HG03558 (cell line): Measurements from ENCODE around the gene STAG3.
"Not testable (repeated sequence)": the region's sequence is repeated elsewhere in the genome, so short reads cannot be mapped to it uniquely, and the experiment has no call there.

Source experiments
- ATAC-seq: cut with Tn5 transposase; IDR thresholded peaks from one replicate; pipeline ENCODE4 v1.9.1; 2021; ENCODE audit warnings: moderate number of reproducible peaks; ENCODE audit not compliant: unreplicated experiment; ENCODE audit errors: extremely low read depth

STAG3 gene

DNA sequence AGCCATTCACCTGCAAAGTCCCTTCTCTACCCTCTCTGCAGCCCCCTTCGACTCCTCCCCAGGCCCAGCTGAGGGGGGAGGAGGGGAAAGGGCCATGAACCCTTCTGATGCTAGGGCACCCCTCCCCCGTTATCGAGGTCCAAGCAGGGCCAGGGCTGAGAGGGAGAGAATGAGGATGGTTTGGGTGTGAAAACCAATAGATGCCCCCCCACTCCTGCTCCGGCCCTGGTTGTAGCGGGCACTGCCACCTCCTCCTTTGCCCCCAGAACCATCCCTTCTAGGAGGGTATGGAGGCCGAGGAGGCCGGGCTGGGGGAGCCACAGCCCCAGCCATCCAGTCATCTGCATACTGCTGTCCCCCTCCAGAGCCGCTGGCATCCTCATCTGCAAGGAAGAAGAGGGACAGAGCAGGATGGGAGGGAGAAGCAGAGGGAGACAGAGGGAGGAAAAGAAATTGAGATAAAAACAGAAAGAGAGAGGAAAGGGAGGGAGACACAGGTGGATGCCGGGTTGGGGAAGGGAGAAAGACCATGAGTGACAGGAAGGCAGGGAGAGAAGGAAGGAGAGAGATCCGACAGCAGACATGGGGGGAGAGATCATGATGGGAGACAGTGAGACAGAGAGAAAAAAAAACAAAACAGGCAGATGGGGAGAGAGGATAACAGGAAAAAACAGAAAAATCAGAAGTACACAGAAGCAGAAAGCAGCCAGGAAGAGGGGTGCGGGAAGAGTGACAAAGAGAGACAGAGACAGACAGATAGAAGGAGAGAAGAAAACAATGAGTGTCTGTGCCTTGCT lies 7.4 kb upstream of the STAG3 start:
- ATAC-seq: no peak

DNA sequence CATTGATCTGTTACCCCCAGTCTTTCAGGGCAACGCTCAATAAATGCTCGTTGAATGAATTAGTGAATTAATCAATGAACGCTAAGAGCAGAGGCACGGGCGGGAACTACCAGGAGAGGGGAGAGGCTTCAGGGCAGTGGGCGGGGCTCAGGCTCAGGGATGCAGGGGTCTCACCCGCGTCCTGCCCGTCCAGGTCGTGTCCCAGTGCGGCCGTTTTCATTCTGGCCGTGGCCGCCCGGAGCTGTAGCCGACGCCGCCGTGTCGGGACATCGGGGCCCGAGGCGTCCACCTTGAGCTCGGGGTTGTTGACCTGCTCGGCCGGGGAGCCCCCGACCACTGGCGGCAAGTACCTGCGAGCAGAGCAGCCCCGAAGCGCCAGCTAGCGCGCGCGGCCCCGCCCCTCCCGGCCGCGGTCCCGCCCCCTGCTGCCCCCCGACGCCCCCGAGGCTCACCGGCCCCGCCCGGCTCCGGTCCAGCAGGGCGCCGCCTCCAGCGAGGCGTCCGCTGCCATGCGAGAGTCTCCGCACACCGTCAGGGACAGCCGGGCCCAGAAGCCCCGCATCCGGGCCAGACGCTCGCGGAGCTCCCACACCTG lies 6.5 kb upstream of the STAG3 start:
- no peak for ATAC-seq

DNA sequence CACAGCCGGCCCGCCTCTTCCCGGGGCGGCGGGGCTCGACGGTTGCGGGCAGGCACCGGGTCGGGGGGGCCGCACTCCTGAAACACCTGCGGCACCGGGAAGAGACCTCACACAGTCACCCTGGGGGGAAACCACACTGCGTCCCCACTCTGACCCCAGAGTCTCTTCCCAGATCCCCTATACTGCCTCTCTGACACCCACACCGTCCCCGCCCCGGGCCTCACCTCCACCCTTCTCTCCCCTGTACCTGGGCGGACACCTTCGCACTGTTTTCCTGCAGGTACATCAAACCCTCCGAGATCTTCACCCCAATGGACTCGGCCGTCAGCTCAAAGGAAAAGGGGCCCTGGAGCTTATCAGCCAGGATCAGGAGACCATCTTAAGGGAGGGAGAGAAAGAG lies 5.9 kb upstream of the STAG3 start:
- ATAC-seq: no peak

DNA sequence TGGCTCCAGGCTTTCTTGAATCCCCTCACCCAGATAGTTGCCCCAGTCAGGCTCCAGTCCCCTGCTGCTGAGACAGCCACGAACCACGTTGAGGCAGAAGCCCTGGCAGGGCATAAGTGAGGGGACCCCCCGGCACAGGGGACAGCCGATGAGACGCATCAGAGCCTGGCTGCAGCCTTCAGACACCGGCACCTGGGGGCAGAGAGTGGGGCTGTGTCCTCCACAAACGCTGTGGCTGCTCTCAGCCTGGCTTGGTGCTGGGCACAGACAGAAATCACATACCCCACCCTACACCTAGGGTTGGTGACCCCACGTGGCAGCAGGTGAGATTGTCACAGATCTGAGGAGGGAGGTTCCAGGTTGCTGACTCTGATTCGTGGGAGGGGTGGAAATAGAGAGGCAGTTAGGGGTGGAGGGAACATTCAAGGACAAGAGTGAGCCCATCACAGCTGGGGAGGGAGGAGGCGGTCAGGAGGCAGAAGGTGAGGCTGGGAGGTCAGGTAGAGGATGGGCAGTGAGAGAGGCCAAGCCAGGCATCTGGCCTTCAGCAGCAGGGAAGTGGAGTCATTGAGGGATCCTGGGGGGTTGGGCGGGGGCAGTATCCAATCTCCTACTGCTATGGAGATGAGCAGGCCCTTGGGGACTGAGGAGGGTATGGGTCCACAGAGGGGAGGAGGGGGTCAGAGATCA lies 3.8 kb upstream of the STAG3 start:
- ATAC-seq: no peak

DNA sequence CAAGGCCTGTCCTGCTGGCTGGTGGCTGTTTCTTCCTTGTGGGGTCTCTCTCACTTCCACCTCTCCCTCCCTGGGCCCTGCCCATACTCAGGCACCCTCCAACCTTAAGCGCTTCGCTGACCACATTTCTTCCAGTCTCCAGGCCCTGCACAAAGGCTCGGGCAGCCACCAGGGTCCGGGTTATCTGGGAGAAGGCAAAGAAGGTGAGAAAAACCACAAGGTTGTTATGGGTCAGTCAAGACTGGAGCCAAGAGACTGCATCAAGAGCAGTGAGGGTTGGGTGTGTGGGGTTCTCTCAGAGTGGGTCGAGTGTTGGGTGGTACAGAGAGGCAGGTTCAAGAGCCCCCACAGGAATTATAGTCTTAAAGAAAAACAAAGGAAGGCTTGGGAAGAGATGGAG lies 3.1 kb upstream of the STAG3 start:
- no peak for ATAC-seq

DNA sequence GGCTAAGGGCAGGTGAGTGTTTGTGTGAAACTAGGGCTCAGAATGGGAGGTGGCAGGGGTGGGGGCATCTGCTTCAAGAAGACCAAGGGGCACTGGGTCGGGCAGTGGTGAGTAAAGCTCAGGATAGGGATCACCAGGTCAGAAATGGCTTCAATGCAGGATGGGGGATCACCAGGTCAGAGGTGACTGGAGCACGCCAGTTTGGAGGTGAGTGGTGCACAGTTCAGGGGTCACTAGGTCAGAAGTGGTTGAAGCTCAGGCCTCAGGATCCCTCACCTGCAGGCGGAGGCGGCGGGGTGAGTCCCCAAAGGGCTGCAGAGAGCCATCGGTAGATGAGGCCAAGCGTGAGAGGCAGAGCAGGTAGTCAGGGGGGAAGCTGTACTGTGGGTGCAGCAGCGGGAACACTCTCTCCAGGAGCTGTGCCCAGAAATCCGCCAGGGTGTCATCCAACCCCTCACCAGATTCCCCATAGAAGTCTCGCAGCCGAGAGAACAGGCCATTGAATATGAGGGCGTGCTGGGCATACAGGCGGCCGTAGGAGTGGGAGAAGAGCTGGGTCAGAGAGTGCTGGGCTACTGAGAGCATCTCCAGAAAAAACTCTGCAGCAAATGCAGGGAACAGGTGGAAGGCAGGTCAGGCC lies 2.3 kb upstream of the STAG3 start:
- ATAC-seq: no peak

DNA sequence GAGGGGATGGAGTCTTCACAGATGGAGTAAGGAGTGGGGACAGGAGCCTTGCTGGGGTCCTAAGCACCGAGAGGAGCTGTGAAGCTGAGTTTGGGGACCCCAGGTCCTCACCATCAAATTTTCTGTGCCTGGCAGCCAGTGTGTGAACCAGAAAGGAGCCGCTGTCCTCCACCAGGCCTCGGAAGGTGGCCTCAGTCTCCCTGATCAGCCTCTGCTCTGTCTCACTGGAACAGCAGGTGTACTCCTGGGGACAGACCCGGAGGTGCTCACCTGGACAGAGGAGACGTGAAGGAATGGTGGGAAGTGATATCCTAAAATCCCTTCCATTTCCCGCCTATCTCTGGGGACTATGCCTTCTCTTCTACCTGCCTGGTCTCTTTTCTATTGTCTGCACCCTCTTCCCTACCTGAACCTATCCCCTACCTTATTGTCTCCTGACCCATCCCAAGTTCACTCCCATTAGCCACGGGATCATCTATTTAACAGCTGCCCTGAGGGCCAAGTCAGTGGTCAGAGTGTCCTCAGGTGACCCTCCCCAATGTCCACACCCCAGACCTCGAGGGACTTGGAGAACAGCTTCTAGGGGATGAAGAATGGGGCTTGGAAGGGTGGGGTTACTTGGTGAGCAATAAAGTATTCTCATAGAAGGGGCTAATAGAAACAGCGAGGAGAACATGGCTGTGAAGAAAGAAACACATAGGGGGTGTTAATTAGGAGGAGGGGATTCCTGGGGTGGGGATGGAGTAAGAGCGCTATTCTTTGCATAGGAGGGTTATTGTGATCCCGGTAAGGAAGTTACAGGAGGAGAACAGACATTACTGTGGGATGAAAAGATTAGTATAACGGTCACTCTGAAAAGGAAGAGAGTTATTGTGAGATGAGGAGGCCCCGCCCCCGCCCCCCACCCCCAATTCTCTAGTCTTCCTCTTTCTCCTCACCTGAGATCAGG lies 1.3 kb upstream of the STAG3 start:
- no peak for ATAC-seq

DNA sequence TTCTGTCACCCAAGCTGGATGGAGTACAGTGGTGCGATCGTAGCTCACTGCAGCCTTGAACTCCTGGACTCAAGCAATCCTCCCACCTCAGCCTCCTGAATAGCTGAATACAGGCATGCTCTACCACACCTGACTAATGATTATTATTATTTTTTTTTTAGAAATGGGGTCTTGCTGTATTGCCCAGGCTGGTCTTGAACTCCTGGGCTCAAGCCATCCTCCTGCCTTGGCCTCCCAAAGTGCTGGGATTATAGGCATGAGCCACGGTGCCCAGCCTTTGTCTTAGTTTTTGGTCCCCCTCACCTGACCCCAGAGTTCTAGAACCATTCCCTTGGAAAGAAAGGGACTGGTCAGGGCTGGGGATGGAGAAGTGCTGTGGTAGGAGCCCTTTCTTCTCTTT lies 2.4 kb downstream of the STAG3 start:
- not testable (repeated sequence) for ATAC-seq

DNA sequence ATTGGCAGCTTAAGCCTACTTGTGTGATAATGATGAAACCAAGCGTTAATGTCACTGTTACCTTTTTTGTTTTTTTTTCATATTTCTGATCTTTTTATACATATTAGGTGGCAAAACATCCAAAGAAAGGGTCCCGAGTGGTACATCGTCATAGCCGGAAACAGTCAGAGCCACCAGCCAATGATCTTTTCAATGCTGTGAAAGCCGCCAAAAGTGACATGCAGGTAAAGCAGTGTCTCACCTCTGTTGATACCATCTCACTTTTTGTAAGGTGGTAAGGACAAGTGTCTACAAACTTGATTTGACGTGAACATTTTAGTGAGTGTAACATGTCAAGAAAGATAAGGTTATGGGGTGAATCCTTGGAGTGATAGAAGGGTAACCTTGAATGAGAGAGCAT lies 4.9 kb downstream of the STAG3 start:
- not testable (repeated sequence) for ATAC-seq

DNA sequence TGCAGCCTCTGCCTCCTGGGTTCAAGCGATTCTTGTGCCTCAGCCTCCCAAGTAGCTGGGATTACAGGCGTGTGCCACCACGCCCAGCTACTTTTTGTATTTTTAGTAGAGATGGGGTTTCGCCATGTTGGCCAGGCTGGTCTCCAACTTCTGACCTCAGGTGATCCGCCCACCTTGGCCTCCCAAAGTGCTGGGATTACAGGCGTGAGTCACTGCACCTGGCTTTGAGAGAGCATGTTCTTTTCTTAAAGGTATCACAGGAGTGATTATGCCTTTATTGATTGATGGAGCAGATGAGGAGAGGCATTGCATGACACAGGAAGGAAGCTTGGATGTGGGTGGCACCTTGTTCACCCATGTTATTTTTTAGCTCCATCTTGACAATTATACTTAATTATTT lies 5.4 kb downstream of the STAG3 start:
- ATAC-seq: not testable (repeated sequence)

DNA sequence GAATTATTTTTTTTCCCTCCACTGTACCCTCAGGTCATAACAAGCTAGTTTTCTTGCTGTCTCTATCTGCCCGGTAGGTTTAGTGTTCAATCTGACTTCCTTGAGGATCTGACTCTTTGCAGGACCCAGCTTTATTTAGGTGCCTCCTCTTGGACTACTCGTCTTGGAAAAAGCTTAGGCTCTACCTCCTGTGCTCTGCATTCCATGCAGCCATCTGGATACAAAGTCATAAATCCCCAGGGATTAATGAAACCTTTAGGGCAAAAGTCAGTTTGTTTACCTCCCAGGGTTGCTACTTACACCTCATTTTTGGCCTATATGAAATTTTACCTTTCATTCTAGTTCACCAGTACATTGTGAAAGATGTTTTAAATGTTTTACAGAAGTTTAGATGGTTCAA lies 8.0 kb downstream of the STAG3 start:
- no peak for ATAC-seq

DNA sequence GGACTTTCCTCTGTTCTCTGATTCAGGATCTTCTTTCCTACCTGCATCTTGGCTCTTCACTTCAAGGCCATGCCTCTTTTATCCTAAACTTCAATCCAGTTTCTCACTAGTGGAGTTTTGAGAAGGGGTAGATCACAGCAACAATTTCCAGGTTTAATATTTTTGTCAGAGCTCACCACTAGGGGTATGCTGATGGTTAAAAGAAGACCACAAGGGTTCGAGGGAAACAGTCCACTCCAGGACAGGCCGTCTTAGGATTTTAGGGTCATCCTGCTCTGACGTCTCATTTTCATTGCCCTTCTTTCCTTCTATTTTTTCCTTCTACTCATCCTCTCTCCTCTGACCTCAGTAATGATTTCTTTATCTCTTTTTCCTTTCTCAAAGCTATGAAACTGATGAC lies 11.3 kb downstream of the STAG3 start:
- no peak for ATAC-seq

DNA sequence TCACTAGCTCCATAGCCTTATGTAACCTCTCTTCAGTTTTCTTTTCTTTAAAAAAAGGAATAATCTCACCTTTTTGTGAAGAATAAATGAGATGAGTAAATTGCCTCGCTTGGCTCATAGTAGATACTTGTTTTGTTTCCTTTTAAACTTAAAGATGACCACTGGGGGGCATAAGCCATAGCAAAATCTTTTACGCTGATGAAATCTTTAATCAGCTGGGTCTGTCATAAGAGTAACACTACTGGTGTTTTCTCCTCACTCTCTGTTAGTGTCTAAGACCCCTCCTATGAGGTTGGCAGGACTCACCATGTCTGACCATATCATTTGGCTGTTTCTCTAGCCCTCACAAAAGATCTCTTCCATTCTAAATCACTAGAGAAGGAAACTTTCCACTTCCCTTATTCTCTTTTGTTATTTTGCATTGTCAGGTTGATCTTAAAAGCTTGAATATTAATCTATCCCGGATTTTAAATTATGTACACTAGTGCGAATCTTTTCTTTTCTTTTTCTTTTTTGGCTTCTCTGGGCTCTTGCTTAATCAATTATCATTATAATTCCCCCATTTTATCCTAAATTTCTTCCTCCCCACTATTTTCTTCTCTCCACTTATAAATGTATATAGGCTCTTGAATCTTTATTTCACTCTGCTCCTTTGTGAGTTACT lies 12.5 kb downstream of the STAG3 start:
- ATAC-seq: no peak

DNA sequence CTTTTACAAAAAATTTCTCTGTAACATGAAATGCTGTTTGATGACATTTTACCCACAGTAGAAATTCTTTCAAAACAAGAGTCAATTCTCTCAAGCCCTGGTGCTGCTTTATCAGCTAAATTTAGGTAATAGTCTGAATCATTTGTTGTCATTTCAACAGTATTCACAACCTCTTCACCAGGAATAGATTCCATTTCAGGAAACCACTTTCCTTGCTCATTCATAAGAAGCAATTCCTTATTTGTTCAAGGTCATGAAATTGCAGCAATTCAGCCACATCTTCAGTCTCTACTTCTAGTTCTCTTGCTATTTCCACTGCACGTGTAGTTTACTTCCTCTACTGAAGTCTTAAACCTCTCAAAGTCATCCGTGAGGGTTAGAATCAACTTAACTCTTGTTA lies 14.1 kb downstream of the STAG3 start:
- no peak for ATAC-seq

DNA sequence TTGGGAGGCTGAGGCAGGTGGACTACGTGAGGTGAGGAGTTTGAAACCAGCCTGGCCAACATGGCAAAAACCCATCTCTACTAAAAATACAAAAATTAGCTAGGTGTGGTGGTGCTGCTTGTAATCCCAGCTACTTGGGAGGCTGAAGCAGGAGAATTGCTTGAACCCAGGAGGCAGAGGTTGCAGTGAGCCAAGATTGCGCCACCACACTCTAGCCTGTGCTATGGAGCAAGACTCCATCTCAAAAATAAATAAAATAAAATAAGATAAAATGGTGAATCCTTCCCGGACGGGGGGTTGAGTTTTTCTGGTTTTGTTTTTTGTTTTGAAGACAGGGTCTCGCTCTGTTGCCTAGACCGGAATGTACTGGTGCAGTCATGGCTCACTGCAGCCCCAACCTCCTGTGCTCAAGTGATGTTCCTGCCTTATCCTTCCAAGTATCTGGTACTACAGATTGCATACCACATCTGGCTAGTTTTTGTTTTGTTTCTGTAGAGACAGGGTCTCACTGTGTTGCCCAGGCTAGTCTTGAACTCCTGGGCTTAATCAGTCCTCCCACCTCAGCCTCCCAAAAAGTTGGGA lies 14.7 kb downstream of the STAG3 start:
- ATAC-seq: not testable (repeated sequence)

DNA sequence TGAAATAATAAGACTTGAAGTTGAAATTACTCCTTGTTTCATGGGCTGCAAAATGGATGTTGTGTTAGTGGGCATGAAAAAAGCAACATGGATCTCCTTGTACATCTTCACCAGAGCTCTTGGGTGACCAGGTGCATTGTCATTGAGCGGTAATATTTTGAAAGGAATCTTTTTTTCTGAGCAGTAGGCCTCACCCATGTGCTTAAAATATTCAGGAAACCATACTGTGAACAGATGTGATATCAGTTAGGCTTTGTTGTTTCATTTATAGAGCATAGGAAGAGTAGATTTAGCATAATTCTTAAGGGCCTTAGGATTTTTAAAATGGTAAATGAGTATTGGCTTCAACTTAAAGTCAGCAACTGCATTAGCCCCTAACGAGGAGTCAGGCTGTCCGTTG lies 15.3 kb downstream of the STAG3 start:
- no peak for ATAC-seq

DNA sequence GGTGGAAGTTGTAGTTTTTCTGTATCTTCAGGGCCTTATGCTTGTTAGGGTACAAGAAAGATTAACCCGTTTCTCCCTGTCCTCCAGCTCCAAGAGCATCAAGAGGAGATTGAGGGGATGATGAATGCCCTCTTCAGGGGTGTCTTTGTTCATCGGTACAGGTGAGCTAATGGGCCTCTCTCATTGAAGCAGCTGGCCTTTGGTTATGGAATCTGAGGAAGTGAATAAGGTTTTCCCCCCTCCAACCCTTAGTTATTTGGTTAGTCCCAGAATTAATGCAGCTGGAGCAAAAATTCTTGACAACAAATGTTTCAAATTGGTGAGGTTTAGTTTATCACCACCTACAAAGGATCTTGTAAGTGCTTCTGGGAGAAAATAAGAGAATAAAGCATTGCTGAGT lies 17.5 kb downstream of the STAG3 start:
- no peak for ATAC-seq

DNA sequence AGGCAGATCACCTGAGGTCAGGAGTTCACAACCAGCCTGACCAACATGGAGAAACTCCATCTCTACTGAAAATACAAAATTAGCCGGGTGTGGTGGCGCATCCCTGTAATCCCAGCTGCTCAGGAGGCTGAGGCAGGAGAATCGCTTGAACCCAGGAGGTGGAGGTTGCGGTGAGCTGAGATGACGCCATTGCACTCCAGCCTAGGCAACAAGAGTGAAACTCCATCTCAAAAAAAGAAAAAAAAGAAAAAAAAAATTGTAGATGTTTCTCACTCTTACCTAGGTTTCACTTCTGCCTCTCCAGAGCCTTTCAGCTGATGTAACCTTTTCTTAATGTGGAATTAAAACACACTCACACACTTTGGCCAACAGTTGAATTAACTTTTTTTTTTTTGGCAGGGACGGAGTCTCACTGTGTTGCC lies 18.2 kb downstream of the STAG3 start:
- ATAC-seq: not testable (repeated sequence)

DNA sequence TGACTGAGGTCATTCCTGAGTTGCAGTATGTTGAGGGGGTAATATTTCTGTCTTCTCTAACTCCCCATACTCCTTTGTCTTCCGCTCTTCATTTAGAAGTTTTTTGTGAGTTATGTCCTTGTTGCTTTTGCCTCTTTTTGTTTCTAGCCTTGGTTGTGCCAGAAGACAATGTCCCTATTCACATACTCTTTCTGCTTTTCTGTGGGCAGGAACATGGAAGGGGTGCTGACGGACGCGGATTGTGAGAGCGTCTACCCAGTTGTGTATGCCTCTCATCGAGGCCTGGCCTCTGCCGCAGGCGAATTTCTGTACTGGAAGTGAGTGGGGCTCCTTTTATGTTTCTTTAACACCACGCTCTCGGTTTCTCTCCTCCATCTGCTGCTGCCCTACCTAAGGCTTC lies 20.5 kb downstream of the STAG3 start:
- no peak for ATAC-seq
